CD4-positive, alpha-beta T cell treated with Interleukin-4 for 1 hour (primary cell): Measurements from ENCODE around the gene SOX6.

Experiments used
- DNase-seq, 2 donors: peaks; one replicate each; pipeline ENCODE4 v3.0.0-alpha.2; 2020 to 2022

The SOX6 gene

GRCh38 chr11:16363706-16364105 lies 7.4 kb upstream of the SOX6 start:
- DNase-seq, result no peak

GRCh38 chr11:16361108-16361865 lies 4.9 kb upstream of the SOX6 start:
- DNase-seq, result no peak

GRCh38 chr11:16359369-16359768 lies 3.0 kb upstream of the SOX6 start:
- DNase-seq, result no peak

GRCh38 chr11:16358726-16359125 lies 2.4 kb upstream of the SOX6 start:
- no peak for DNase-seq

- DNase-seq, result no peak
Measured at GRCh38 chr11:16357775-16358174, 1.4 kb upstream of the SOX6 start.

GRCh38 chr11:16356761-16357393 lies 531 bp upstream of the SOX6 start:
- DNase-seq, result no peak

GRCh38 chr11:16352707-16353106 lies 3.6 kb downstream of the SOX6 start:
- DNase-seq, result no peak

- DNase-seq, result no peak
Measured at GRCh38 chr11:16350125-16350524, 6.2 kb downstream of the SOX6 start.

GRCh38 chr11:16347928-16348685 lies 8.2 kb downstream of the SOX6 start:
- no peak for DNase-seq

GRCh38 chr11:16346975-16347374 lies 9.4 kb downstream of the SOX6 start:
- DNase-seq, result no peak

GRCh38 chr11:16341853-16342252 lies 14.5 kb downstream of the SOX6 start:
- DNase-seq, result no peak

- no peak for DNase-seq
Measured at GRCh38 chr11:16338393-16338792, 18.0 kb downstream of the SOX6 start.

- DNase-seq, result no peak
Measured at GRCh38 chr11:16337421-16338213, 18.7 kb downstream of the SOX6 start.

- DNase-seq, result no peak
Measured at GRCh38 chr11:16336721-16337120, 19.6 kb downstream of the SOX6 start.

GRCh38 chr11:16336204-16336603 lies 20.1 kb downstream of the SOX6 start:
- no peak for DNase-seq

GRCh38 chr11:16335236-16335962 lies 20.9 kb downstream of the SOX6 start:
- DNase-seq, result no peak

GRCh38 chr11:16326679-16327297 lies 29.6 kb downstream of the SOX6 start:
- no peak for DNase-seq

- no peak for DNase-seq
Measured at GRCh38 chr11:16322190-16322589, 34.2 kb downstream of the SOX6 start.

GRCh38 chr11:16321148-16321547 lies 35.2 kb downstream of the SOX6 start:
- no peak for DNase-seq

- no peak for DNase-seq
Measured at GRCh38 chr11:16318320-16318719, 38.0 kb downstream of the SOX6 start.

- DNase-seq, result no peak
Measured at GRCh38 chr11:16317712-16318111, 38.6 kb downstream of the SOX6 start.

- DNase-seq, result no peak
Measured at GRCh38 chr11:16313846-16314245, 42.5 kb downstream of the SOX6 start.
